Stimulated activated CD4-positive, alpha-beta T cell treated with anti-CD3 and anti-CD28 coated beads, Interleukin-4, amount 100 ng/mL, for 1 hour (primary cell): ENCODE data around the gene ADPRHL1.

Experiments used
- DNase-seq: peaks from one replicate; pipeline ENCODE4 v3.0.0-alpha.2; 2020

The ADPRHL1 gene

GRCh38 chr13:113414335-113414734, 39.0 kb downstream of the ADPRHL1 start:
- no peak for DNase-seq

- no peak for DNase-seq
Observed at GRCh38 chr13:113413898-113414282, 39.4 kb downstream of the ADPRHL1 start.

GRCh38 chr13:113413178-113413897, 40.0 kb downstream of the ADPRHL1 start:
- DNase-seq, result no peak

GRCh38 chr13:113412440-113412839, 40.8 kb downstream of the ADPRHL1 start:
- no peak for DNase-seq

GRCh38 chr13:113411216-113412023, 41.9 kb downstream of the ADPRHL1 start:
- no peak for DNase-seq

- DNase-seq, result no peak
Observed at GRCh38 chr13:113410472-113411201, 42.7 kb downstream of the ADPRHL1 start.

- no peak for DNase-seq
Observed at GRCh38 chr13:113408562-113408961, 44.7 kb downstream of the ADPRHL1 start.

GRCh38 chr13:113407531-113408393, 45.5 kb downstream of the ADPRHL1 start:
- no peak for DNase-seq

GRCh38 chr13:113407103-113407530, 46.2 kb downstream of the ADPRHL1 start:
- no peak for DNase-seq

GRCh38 chr13:113406321-113407102, 46.8 kb downstream of the ADPRHL1 start:
- DNase-seq, result no peak

GRCh38 chr13:113405481-113406300, 47.6 kb downstream of the ADPRHL1 start:
- DNase-seq, result no peak

GRCh38 chr13:113404723-113405471, 48.4 kb downstream of the ADPRHL1 start:
- no peak for DNase-seq

GRCh38 chr13:113404366-113404722, 48.9 kb downstream of the ADPRHL1 start:
- DNase-seq, result no peak

- DNase-seq, result no peak
Observed at GRCh38 chr13:113403255-113404104, 49.8 kb downstream of the ADPRHL1 start.

GRCh38 chr13:113402471-113403254, 50.6 kb downstream of the ADPRHL1 start:
- no peak for DNase-seq

- no peak for DNase-seq
Observed at GRCh38 chr13:113401452-113402415, 51.6 kb downstream of the ADPRHL1 start.
